Natural killer cell (primary cell): ENCODE results near the gene TTLL11. TPM values are rescaled to one million over a fixed set of nuclear protein-coding genes. Genes with fewer than 3 reads are reported as not detected.

Experiments
- ATAC-seq, 3 donors: fragments of 150-1000 bp in 2 of 3; fragments of 200-7000 bp in 1 of 3; cut with Tn5 transposase; 1 replicate in 1 of 3; 2 replicates in 2 of 3; pipeline ENCODE4 v1.10.0; 2021; ENCODE audit warnings: mild to moderate bottlenecking in 2 of 3, moderate library complexity in 2 of 3
- DNase-seq, 2 donors: peaks; one replicate each; pipeline versions ENCODE4 v3.0.0 to v3.0.0-alpha.2; 2013 to 2021; ENCODE audit warnings: mixed read lengths in 1 of 2
- H3K27ac ChIP-seq: one replicate; pipeline ENCODE4 v1.5.1; 2013; ENCODE audit warnings: mild to moderate bottlenecking, low read length
- H3K27me3 ChIP-seq: one replicate; pipeline ENCODE4 v1.6.1; 2013; ENCODE audit warnings: low read length; ENCODE audit not compliant: control insufficient read depth, insufficient read depth
- H3K36me3 ChIP-seq: one replicate; pipeline ENCODE4 v1.6.1; 2013; ENCODE audit warnings: low read length; ENCODE audit not compliant: control insufficient read depth, insufficient read depth
- H3K4me1 ChIP-seq: one replicate; pipeline ENCODE4 v1.6.1; 2013; ENCODE audit warnings: low read length; ENCODE audit not compliant: control insufficient read depth, insufficient read depth
- H3K4me3 ChIP-seq: one replicate; pipeline ENCODE4 v1.5.1; 2013; ENCODE audit warnings: low read length
- H3K9me3 ChIP-seq: one replicate; pipeline ENCODE4 v1.6.1; 2013; ENCODE audit warnings: low read length; ENCODE audit not compliant: control insufficient read depth, insufficient read depth
- H3K27ac Mint-ChIP-seq, 2 donors: one replicate each; pipeline ENCODE4 v1.8.0; 2022; ENCODE audit warnings: mild to moderate bottlenecking in 2 of 2, mixed read lengths in 2 of 2, moderate library complexity in 1 of 2
- H3K27me3 Mint-ChIP-seq, 2 donors: one replicate each; pipeline ENCODE4 v1.8.0; 2022; ENCODE audit warnings: low read depth in 2 of 2, mixed read lengths in 2 of 2
- H3K36me3 Mint-ChIP-seq: one replicate; pipeline ENCODE4 v1.8.0; 2022; ENCODE audit warnings: mixed read lengths
- H3K4me1 Mint-ChIP-seq, 2 donors: one replicate each; pipeline ENCODE4 v1.8.0; 2022; ENCODE audit warnings: mixed read lengths in 2 of 2
- H3K4me3 Mint-ChIP-seq: one replicate; pipeline ENCODE4 v1.8.0; 2022; ENCODE audit warnings: mild to moderate bottlenecking, moderate library complexity, mixed read lengths
- H3K9me3 Mint-ChIP-seq, 2 donors: one replicate each; pipeline ENCODE4 v1.8.0; 2022; ENCODE audit warnings: mixed read lengths in 2 of 2
- CTCF ChIP-seq: fragments of 200-600 bp; IDR thresholded peaks from one replicate; pipeline ENCODE4 v1.8.0; 2022; ENCODE audit warnings: antibody characterized with exemption
- WGBS: methylation state at CpG from one replicate; pipeline ENCODE4 v1.1.7; 2013; ENCODE audit warnings: missing lambda C conversion rate; ENCODE audit not compliant: insufficient coverage; 5-methylcytosine and 5-hydroxymethylcytosine counted together
- intact Hi-C: fragments of 100-400 bp; cut with micrococcal nuclease; formaldehyde crosslinking; loops from one replicate; pipeline ENCODE4 v1.14.2; 2022
- total RNA-seq, 4 donors: library from RNA; stranded (reverse); fragments of 120-200 nt in 1 of 4; gene quantifications; one replicate each; pipeline versions ENCODE4 v1.2.3 to v1.2.4, GENCODE V29; 2013 to 2022

Gene TTLL11
- total RNA-seq, 3 donors from 2014 or later (not counting 1 experiment from before 2014, with no cell fraction given) = 3.4 to 4.6 (median 3.6) TPM

- WGBS = 45% methylated on average over 3 of the region's 3 CpGs
- Histone ChIP-seq H3K9me3 (no peaks in the 10 kb centered on the region), H3K27ac (no peak overlapping the region), H3K4me1 (no peaks in the 10 kb centered on the region), H3K4me3 (no peak overlapping the region), H3K27me3 (no peaks in the 10 kb centered on the region), H3K36me3 (no peaks in the 10 kb centered on the region)
- no peaks in the 10 kb centered on the region for H3K27me3 Mint-ChIP-seq
- H3K27ac Mint-ChIP-seq = no peak overlapping the region
- H3K9me3 Mint-ChIP-seq = no peaks in the 10 kb centered on the region
- intact Hi-C loops = no loop called here
- ATAC-seq (no peak), DNase-seq (no peak)
- no peaks in the 10 kb centered on the region for H3K36me3 Mint-ChIP-seq
- no peak overlapping the region for H3K4me3 Mint-ChIP-seq
- TF ChIP-seq CTCF = no peak
- H3K4me1 Mint-ChIP-seq = no peaks in the 10 kb centered on the region
Measured at GRCh38 chr9:121952611-121953010, 140.5 kb downstream of the TTLL11 start.

GRCh38 chr9:121950866-121951265 is 142.2 kb downstream of the TTLL11 start:
- 86% methylated on average over 8 of the region's 8 CpGs for whole genome bisulfite sequencing
- Mint-ChIP-seq H3K27ac (no peak overlapping the region), H3K4me3 (no peak overlapping the region), H3K36me3 (no peaks in the 10 kb centered on the region), H3K9me3 (no peaks in the 10 kb centered on the region), H3K27me3 (no peaks in the 10 kb centered on the region), H3K4me1 (no peaks in the 10 kb centered on the region)
- Histone ChIP-seq H3K36me3 (no peaks in the 10 kb centered on the region), H3K9me3 (no peaks in the 10 kb centered on the region), H3K27me3 (no peaks in the 10 kb centered on the region), H3K4me3 (no peak overlapping the region), H3K4me1 (no peaks in the 10 kb centered on the region), H3K27ac (no peak overlapping the region)
- no peak for TF ChIP-seq CTCF
- ATAC-seq (no peak), DNase-seq (no peak)
- intact Hi-C loops = no loop called here

GRCh38 chr9:121950441-121950840 is 142.7 kb downstream of the TTLL11 start:
- whole genome bisulfite sequencing = 93% methylated on average over 9 of the region's 9 CpGs
- no peak for TF ChIP-seq CTCF
- Histone ChIP-seq H3K9me3 (no peaks in the 10 kb centered on the region), H3K27me3 (no peaks in the 10 kb centered on the region), H3K4me1 (no peaks in the 10 kb centered on the region), H3K27ac (no peak overlapping the region), H3K36me3 (no peaks in the 10 kb centered on the region), H3K4me3 (no peak overlapping the region)
- DNase-seq = no peak
- intact Hi-C loops = no loop called here
- no peak for ATAC-seq
- H3K36me3 Mint-ChIP-seq = no peaks in the 10 kb centered on the region
- no peaks in the 10 kb centered on the region for H3K4me1 Mint-ChIP-seq
- H3K4me3 Mint-ChIP-seq = no peak overlapping the region
- H3K27ac Mint-ChIP-seq = no peak overlapping the region
- H3K27me3 Mint-ChIP-seq = no peaks in the 10 kb centered on the region
- no peaks in the 10 kb centered on the region for H3K9me3 Mint-ChIP-seq

DNA sequence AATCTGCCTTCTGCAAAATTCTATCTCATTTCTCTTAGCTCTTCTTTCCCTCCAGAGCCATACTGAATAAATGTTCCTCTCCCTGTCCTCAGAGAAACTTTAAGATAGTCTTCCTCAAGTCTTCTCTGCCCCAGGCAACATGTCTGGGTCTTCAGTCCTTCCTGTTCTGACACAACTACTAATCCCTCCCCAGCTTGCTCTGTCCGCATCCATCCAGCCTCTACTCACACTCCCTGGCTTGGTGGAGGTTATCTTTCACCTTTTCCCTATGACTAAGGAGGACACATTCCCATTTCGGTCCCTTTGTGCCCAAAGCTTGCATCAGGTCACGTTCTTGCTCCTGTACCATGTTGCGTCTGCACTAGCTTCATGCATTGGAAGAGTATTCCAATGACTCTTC is 143.3 kb downstream of the TTLL11 start:
- Histone ChIP-seq H3K4me3 (no peak overlapping the region), H3K27ac (no peak overlapping the region), H3K36me3 (no peaks in the 10 kb centered on the region), H3K27me3 (no peaks in the 10 kb centered on the region), H3K4me1 (no peaks in the 10 kb centered on the region), H3K9me3 (no peaks in the 10 kb centered on the region)
- 96% methylated on average over 4 of the region's 4 CpGs for WGBS
- no peaks in the 10 kb centered on the region for H3K4me1 Mint-ChIP-seq
- DNase-seq (no peak), ATAC-seq (no peak)
- intact Hi-C loops = no loop called here
- no peak overlapping the region for H3K4me3 Mint-ChIP-seq
- no peaks in the 10 kb centered on the region for H3K27me3 Mint-ChIP-seq
- H3K36me3 Mint-ChIP-seq = no peaks in the 10 kb centered on the region
- H3K9me3 Mint-ChIP-seq = no peaks in the 10 kb centered on the region
- TF ChIP-seq CTCF = no peak
- H3K27ac Mint-ChIP-seq = no peak overlapping the region
